Measurements from ENCODE around the gene SLC35B3.
"Not testable (repeated sequence)": the region's sequence is repeated elsewhere in the genome, so short reads cannot be mapped to it uniquely, and the experiment has no call there.

The SLC35B3 gene

GRCh38 chr6:8435093-8435844, at the start of gene SLC35B3:
Gene SLC35B3 (minus strand): TSS chr6:8435545.
- peak; percentile 97 for DNase-seq

GRCh38 chr6:8483650-8484049, 48.3 kb upstream of the SLC35B3 start:
- DNase-seq = no peak

GRCh38 chr6:8481727-8482126, 46.4 kb upstream of the SLC35B3 start:
- DNase-seq = no peak

GRCh38 chr6:8478418-8478817, 43.1 kb upstream of the SLC35B3 start:
- DNase-seq = no peak

- no peak for DNase-seq
These were observed 41.3 kb upstream of the SLC35B3 start for GRCh38 chr6:8476656-8477055.

GRCh38 chr6:8468552-8469356, 33.4 kb upstream of the SLC35B3 start:
- no peak for DNase-seq

- no peak for DNase-seq
These were observed 27.3 kb upstream of the SLC35B3 start for GRCh38 chr6:8462694-8463093.

- DNase-seq = no peak
These were observed 26.8 kb upstream of the SLC35B3 start for GRCh38 chr6:8462169-8462568.

GRCh38 chr6:8446391-8446790, 11.0 kb upstream of the SLC35B3 start:
- no peak for DNase-seq

- DNase-seq = not testable (repeated sequence)
These were observed 10.6 kb upstream of the SLC35B3 start for GRCh38 chr6:8445930-8446329.

- no peak for DNase-seq
These were observed 6.8 kb upstream of the SLC35B3 start for GRCh38 chr6:8442150-8442549.

GRCh38 chr6:8441452-8441851, 6.1 kb upstream of the SLC35B3 start:
- DNase-seq = no peak

- no peak for DNase-seq
These were observed 4.4 kb upstream of the SLC35B3 start for GRCh38 chr6:8439601-8440268.

GRCh38 chr6:8437813-8438212, 2.5 kb upstream of the SLC35B3 start:
- no peak for DNase-seq

- no peak for DNase-seq
These were observed 1.6 kb upstream of the SLC35B3 start for GRCh38 chr6:8436966-8437365.

- DNase-seq = no peak
These were observed 462 bp upstream of the SLC35B3 start for GRCh38 chr6:8435845-8436168.

GRCh38 chr6:8434727-8435092, 635 bp downstream of the SLC35B3 start:
- no peak for DNase-seq

GRCh38 chr6:8432614-8433013, 2.7 kb downstream of the SLC35B3 start:
- DNase-seq = no peak

- DNase-seq = no peak
These were observed 5.5 kb downstream of the SLC35B3 start for GRCh38 chr6:8429821-8430220.

- DNase-seq = not testable (repeated sequence)
These were observed 8.8 kb downstream of the SLC35B3 start for GRCh38 chr6:8426544-8426943.

- no peak for DNase-seq
These were observed 15.2 kb downstream of the SLC35B3 start for GRCh38 chr6:8420031-8420588.

- DNase-seq = no peak
These were observed 19.4 kb downstream of the SLC35B3 start for GRCh38 chr6:8415913-8416312.

GRCh38 chr6:8415280-8415679, 20.1 kb downstream of the SLC35B3 start:
- DNase-seq = no peak

GRCh38 chr6:8414844-8415243, 20.5 kb downstream of the SLC35B3 start:
- DNase-seq = no peak
